ENCODE data around the gene LYSMD3. TPM values are rescaled to one million over a fixed set of nuclear protein-coding genes. Genes with fewer than 3 reads are reported as not detected.

LYSMD3 gene
- total and polyA plus RNA-seq, 2 donors from 2014 or later, result 7.3 to 18.7 TPM

- no peak for DNase-seq
- Histone ChIP-seq H3K9ac (ENCODE audit: low read length in 3 of 3) (no peak overlapping the region), H3K36me3 (ENCODE audit: control insufficient read depth in 2 of 3, insufficient read depth in 3 of 3, low read length in 3 of 3) (no peaks in the 10 kb centered on the region), H3K27me3 (ENCODE audit: control insufficient read depth, insufficient read depth, low read length) (no peaks in the 10 kb centered on the region), H3K27ac (ENCODE audit: low read depth in 2 of 2, low read length in 2 of 2) (no peak overlapping the region), H3K9me3 (ENCODE audit: control insufficient read depth in 2 of 3, insufficient read depth in 1 of 3, low read length in 3 of 3) (no peaks in the 10 kb centered on the region), H3K4me1 (ENCODE audit: control insufficient read depth in 2 of 3, insufficient read depth in 2 of 3, low read depth in 1 of 3, low read length in 3 of 3) (peaks cover 0 to 11% (median 8%) of the 10 kb centered on the region in 3 donors), H3K4me3 (ENCODE audit: low read length in 3 of 3) (no peak overlapping the region)
- no peak for FAIRE-seq
- no peak for TF ChIP-seq CTCF (IDR thresholded peaks at IDR 0.05; ENCODE audit: borderline replicate concordance, extremely low read depth, insufficient read depth)
- intact Hi-C loops (cut with DNase I), result no loop called here
Observed at GRCh38 chr5:90477073-90477472, 52.3 kb downstream of the LYSMD3 start.

- peaks cover 0 to 13% (median 8%) of the 10 kb centered on the region in 3 donors for H3K4me1 ChIP-seq (ENCODE audit: control insufficient read depth in 2 of 3, insufficient read depth in 2 of 3, low read depth in 1 of 3, low read length in 3 of 3)
- intact Hi-C loops (cut with DNase I), result no loop called here
- no peak overlapping the region for H3K9ac ChIP-seq (ENCODE audit: low read length in 3 of 3)
- no peak overlapping the region for H3K4me3 ChIP-seq (ENCODE audit: low read length in 3 of 3)
- no peaks in the 10 kb centered on the region for H3K27me3 ChIP-seq (ENCODE audit: control insufficient read depth, insufficient read depth, low read length)
- H3K27ac ChIP-seq (ENCODE audit: low read depth in 2 of 2, low read length in 2 of 2), result no peak overlapping the region
- DNase-seq (no peak), FAIRE-seq (no peak)
- H3K36me3 ChIP-seq (ENCODE audit: control insufficient read depth in 2 of 3, insufficient read depth in 3 of 3, low read length in 3 of 3), result no peaks in the 10 kb centered on the region
- TF ChIP-seq CTCF (IDR thresholded peaks at IDR 0.05; ENCODE audit: borderline replicate concordance, extremely low read depth, insufficient read depth), result no peak
- no peaks in the 10 kb centered on the region for H3K9me3 ChIP-seq (ENCODE audit: control insufficient read depth in 2 of 3, insufficient read depth in 1 of 3, low read length in 3 of 3)
Observed at GRCh38 chr5:90476391-90476790, 53.0 kb downstream of the LYSMD3 start.

- no peak for FAIRE-seq
Observed at GRCh38 chr5:90475436-90475980, 53.9 kb downstream of the LYSMD3 start.

More at GRCh38 chr5:90475436-90475980, 53.9 kb downstream of the LYSMD3 start:
- intact Hi-C loops (cut with DNase I), result no loop called here
- no peaks in the 10 kb centered on the region for H3K9me3 ChIP-seq (ENCODE audit: control insufficient read depth in 2 of 3, insufficient read depth in 1 of 3, low read length in 3 of 3)
- TF ChIP-seq CTCF (IDR thresholded peaks at IDR 0.05; ENCODE audit: borderline replicate concordance, extremely low read depth, insufficient read depth), result no peak
- H3K27me3 ChIP-seq (ENCODE audit: control insufficient read depth, insufficient read depth, low read length), result no peaks in the 10 kb centered on the region
- no peak overlapping the region for H3K27ac ChIP-seq (ENCODE audit: low read depth in 2 of 2, low read length in 2 of 2)
- no peaks in the 10 kb centered on the region for H3K36me3 ChIP-seq (ENCODE audit: control insufficient read depth in 2 of 3, insufficient read depth in 3 of 3, low read length in 3 of 3)
- no peak overlapping the region for H3K9ac ChIP-seq (ENCODE audit: low read length in 3 of 3)
- H3K4me3 ChIP-seq (ENCODE audit: low read length in 3 of 3), result peak overlapping the region in 2 of 3 donors; percentile 90 to 91
- peaks cover 0 to 13% (median 8%) of the 10 kb centered on the region in 3 donors for H3K4me1 ChIP-seq (ENCODE audit: control insufficient read depth in 2 of 3, insufficient read depth in 2 of 3, low read depth in 1 of 3, low read length in 3 of 3)
- peak in 3 of 5 donors; percentile 1 to 45 (median 4) for DNase-seq
